ENCODE measurements around the gene IL10.

DNA sequence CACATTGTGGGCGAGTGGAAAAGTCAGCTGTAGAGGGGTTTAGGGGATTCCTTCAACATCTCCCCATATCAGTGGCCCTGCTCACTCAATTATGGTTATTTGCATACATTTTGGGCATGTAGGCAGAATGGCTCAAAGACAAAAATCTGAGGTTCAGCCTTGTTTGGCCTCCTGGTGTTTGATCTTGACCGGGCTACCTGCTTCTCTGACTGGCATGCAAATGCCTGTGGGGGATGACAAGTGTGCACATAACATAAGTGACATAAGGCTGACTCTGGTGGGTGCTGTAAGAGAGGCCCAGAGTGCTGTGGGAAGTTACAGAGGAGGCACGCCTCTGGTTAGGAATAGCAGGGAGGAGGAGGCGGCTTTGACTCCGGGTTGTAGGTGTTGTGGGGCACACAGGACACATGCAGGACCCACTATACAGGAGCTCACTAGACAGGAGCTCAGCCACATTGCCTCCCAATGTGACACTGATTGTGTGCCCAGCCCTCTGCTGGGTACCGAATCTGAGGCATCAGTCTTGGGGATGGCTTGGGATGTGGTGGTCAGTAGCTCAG lies 31.1 kb downstream of the IL10 start:
- TF ChIP-seq, protein P1, sequence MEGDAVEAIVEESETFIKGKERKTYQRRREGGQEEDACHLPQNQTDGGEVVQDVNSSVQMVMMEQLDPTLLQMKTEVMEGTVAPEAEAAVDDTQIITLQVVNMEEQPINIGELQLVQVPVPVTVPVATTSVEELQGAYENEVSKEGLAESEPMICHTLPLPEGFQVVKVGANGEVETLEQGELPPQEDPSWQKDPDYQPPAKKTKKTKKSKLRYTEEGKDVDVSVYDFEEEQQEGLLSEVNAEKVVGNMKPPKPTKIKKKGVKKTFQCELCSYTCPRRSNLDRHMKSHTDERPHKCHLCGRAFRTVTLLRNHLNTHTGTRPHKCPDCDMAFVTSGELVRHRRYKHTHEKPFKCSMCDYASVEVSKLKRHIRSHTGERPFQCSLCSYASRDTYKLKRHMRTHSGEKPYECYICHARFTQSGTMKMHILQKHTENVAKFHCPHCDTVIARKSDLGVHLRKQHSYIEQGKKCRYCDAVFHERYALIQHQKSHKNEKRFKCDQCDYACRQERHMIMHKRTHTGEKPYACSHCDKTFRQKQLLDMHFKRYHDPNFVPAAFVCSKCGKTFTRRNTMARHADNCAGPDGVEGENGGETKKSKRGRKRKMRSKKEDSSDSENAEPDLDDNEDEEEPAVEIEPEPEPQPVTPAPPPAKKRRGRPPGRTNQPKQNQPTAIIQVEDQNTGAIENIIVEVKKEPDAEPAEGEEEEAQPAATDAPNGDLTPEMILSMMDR (IDR thresholded peaks at IDR 0.05 in 4 of 5, conservative IDR thresholded peaks at IDR 0.05 in 1 of 5), result no peak
- no peak for TF ChIP-seq POLR2A (IDR thresholded peaks at IDR 0.05)
